ENCODE data around the gene SLC7A9.

The SLC7A9 gene

DNA sequence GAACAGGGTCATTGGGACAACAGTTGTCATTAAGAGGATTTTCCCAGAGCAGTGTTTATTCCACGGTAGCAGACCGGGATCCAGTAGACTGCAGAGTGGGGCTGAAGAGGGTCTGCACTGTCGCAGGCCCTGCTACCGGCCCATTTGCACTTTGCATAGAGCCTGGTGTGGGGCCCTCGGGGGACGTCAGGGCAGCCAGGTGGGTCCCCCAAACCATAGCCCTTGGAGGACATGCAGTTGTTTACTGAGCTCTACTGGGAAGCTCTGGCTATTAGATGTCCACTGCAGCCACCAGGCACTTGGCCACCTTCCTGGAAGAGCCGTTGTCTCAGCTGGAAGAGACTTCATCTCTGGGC is 45.8 kb downstream of the SLC7A9 start:
- DNase-seq (ENCODE audit: low read depth): no peak
- no peak overlapping the region for H3K4me3 ChIP-seq (ENCODE audit: low read depth, low read length)
- TF ChIP-seq, protein P1, sequence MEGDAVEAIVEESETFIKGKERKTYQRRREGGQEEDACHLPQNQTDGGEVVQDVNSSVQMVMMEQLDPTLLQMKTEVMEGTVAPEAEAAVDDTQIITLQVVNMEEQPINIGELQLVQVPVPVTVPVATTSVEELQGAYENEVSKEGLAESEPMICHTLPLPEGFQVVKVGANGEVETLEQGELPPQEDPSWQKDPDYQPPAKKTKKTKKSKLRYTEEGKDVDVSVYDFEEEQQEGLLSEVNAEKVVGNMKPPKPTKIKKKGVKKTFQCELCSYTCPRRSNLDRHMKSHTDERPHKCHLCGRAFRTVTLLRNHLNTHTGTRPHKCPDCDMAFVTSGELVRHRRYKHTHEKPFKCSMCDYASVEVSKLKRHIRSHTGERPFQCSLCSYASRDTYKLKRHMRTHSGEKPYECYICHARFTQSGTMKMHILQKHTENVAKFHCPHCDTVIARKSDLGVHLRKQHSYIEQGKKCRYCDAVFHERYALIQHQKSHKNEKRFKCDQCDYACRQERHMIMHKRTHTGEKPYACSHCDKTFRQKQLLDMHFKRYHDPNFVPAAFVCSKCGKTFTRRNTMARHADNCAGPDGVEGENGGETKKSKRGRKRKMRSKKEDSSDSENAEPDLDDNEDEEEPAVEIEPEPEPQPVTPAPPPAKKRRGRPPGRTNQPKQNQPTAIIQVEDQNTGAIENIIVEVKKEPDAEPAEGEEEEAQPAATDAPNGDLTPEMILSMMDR (IDR thresholded peaks at IDR 0.05; ENCODE audit: control insufficient read depth, extremely low read depth, insufficient read depth): no peak

DNA sequence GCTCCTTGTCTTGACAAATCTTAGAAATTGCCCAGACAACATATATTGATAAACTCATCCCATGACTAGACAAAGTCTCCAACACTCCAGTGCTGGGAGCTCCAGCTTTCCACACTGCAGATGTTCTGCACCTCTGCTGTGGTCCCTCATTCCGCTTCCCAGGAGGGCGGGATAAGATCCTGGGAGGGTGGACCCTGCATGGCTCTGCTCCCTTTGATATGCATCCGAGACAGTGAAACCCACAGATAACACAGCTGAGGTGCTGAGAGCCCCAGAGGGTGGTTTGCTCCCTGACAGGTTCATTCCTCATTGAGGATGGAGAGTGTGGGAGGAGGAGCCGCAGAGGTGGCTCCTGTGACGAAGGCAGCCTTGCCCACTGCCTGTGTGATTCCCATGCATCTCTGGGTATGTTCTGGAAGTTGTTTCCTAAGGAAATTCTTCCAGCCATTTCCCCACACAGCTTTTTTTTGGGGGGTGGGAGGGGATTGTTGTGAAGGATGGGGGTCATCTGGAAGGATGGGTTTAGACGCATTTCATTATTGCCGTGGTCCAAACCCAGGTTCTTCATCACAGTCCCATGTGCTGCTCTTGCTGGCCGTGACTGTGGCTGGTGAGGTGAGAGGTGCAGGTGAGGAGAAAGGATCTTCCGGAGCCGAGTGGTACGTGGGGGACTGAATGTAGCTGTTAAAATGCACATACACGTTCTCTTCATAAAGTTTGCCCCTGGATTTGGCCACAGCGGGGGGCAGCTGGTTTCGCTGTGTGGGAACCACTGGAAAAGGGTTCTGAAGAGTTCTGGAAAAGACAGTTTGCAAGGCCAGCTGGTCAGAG is 46.4 kb downstream of the SLC7A9 start:
- H3K4me3 ChIP-seq (ENCODE audit: low read depth, low read length): no peak overlapping the region
- no peak for DNase-seq (ENCODE audit: low read depth)
- TF ChIP-seq, protein P1 (IDR thresholded peaks at IDR 0.05; ENCODE audit: control insufficient read depth, extremely low read depth, insufficient read depth): no peak

DNA sequence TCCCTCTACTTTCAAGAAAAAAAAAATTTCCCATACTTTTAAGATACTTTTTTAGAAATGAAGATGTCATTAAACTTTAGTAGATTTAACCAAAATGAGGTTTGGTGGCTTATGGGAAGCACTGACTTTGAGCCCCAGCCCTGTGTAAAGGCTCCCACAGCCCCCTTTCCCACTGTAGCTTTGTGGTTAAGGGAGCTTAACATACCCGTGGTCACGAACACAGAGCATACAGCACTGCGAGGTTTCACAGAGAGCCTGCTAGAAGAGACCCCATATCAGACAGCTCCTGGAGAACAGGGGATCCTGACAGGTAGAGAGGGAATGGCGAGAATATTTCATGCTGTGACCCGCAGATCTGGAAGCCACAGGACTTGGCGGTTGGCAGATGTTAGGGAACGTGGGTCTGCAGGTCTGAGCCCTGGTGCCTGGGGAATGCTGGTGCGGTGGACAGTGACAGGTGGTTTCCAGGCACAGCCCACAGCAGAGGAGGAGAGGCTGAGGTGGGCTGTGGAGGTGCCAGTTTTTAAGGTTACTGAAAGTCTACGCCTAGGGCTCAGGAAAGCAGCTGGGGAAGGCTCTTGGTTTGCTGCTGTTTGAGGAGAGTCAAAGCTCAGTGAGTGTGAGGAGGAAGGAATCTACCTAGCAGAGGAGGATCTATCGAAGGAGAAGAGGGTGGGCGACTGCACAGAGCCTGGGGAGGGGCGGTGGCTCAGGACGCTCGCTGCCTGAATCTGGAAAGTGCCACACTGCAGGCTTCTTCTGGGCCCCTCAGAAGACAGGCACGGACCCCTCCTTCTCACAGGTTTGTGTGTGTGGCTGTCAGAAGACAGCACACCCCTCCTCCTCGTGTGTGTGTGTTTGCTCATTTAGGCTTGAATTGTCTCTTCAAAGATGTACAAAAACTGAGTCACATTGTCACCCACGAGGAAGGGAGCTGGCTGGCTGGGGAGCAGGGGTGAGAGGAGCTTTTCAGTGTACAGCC is 49.9 kb downstream of the SLC7A9 start:
- no peak overlapping the region for H3K4me3 ChIP-seq (ENCODE audit: low read depth, low read length)
- TF ChIP-seq, protein P1 (IDR thresholded peaks at IDR 0.05; ENCODE audit: control insufficient read depth, extremely low read depth, insufficient read depth): no peak
- no peak for DNase-seq (ENCODE audit: low read depth)

DNA sequence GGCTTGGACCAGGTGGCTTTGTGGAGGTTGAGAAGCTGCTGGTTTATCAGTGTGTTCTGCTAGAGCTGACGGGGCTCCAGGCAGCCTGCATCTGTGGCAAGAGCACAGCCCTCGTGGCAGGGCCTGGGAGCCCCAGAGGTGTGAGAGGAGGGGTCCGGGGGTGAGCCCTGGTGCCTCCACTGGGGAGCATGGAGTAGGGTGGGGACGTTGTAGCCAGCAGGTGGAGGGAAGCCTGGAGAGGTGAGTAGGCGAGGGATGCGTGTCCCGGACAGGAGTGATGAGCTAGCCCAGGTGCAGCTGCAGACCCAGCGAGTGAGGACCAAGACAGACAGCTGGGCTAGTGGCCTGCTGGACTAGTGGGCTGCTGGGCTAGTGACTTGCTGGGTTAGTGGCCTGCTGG is 51.0 kb downstream of the SLC7A9 start:
- TF ChIP-seq, protein P1 (IDR thresholded peaks at IDR 0.05; ENCODE audit: control insufficient read depth, extremely low read depth, insufficient read depth): no peak
- DNase-seq (ENCODE audit: low read depth): no peak
- H3K4me3 ChIP-seq (ENCODE audit: low read depth, low read length): no peak overlapping the region

DNA sequence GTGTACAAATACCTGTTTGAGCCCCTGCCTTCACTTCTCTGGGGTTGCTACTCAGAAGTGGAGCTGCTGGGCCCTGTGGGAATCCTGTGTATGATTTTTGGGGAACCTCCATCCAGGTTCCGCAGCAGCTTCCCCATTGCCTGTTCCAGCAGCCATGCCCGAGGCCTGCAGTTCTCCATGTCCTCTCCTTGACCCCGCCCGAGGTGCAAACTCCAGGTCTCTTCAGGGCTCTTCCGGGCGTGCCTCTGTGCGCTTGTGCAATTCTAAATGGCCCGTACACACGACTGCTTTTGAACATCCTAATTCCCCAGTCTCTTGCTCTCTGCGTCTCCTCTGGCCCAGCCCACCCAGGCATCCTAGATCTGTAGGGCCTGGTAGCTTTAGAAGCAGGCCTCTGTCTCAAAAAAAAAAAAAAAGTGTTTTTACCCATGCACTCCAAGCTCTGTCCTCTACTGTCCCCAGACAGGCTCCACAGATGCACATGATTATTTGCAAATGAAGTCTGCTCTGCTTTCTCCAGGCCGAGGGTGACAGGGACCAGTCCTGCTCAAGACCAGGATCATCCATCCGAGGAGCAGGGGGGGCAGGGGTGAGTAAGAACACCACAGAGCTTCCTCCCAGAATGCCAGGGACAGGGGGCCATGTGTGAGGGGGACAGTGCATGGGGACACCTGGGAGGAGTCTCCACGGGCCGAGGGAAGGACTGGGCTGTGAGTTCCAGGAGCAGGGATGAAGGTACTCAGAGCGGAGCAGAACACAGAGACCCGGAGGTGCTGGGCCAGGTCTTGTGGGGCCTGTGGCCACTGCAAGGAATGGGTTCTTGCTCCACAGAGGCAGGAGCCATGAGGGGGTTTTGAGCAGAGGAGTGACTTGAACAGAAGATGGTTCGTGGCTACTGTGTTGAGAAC is 51.7 kb downstream of the SLC7A9 start:
- DNase-seq (ENCODE audit: low read depth): no peak
- TF ChIP-seq, protein P1 (IDR thresholded peaks at IDR 0.05; ENCODE audit: control insufficient read depth, extremely low read depth, insufficient read depth): no peak
- H3K4me3 ChIP-seq (ENCODE audit: low read depth, low read length): no peak overlapping the region

DNA sequence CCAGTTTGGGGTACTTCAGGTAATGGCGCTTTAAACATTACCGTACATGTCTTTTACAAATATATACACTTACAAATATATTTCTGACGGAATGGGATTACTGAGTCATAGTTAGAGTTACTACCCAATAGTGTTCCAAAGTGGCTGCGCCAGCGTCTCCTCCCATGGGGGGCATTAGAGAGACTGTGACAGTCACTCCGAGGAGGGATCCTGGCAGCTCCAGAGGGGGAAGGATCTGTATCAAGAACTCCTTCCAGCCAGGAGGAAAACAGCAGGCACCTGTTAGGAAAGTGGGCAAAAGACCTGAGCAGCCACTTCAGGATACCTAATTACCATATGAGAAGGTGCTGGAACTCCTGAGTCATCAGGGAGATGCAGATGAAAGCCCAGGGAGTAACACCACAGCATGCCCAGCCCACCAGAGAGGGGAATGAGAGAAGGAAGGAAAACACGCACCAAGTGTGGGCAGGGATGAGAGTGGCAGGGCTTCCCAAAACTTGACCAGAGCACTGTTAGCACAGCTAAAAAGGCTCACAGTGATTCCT is 52.9 kb downstream of the SLC7A9 start:
- no peak for DNase-seq (ENCODE audit: low read depth)
- H3K4me3 ChIP-seq (ENCODE audit: low read depth, low read length): no peak overlapping the region
- TF ChIP-seq, protein P1 (IDR thresholded peaks at IDR 0.05; ENCODE audit: control insufficient read depth, extremely low read depth, insufficient read depth): no peak

Data from LNCaP clone FGC (cell line).